Motor neuron (in vitro differentiated cells): Measurements from ENCODE around the gene DOCK4. TPM values are rescaled to one million over a fixed set of nuclear protein-coding genes. Genes with fewer than 3 reads are reported as not detected.

Experiments used
- ATAC-seq, 8 experiments: fragments of 200-7000 bp; cut with Tn5 transposase; replicated peaks in 6 of 8; 2 replicates each; pipeline ENCODE4 v1.8.0; 2021; ENCODE audit warnings: mild to moderate bottlenecking in 8 of 8, moderate library complexity in 8 of 8
- H3K27ac ChIP-seq, 2 donors: fragments of 250-450 bp; sonication (Bioruptor Pico); 2 replicates each; pipeline ENCODE4 v1.9.0; 2021; ENCODE audit warnings: antibody characterized with exemption in 2 of 2, mild to moderate bottlenecking in 2 of 2, moderate library complexity in 1 of 2
- H3K4me1 ChIP-seq, 2 donors: fragments of 250-450 bp; sonication (Bioruptor Pico); replicated peaks in 1 of 2; 2 replicates each; pipeline ENCODE4 v1.6.1; 2021; ENCODE audit warnings: antibody characterized with exemption in 2 of 2, mild to moderate bottlenecking in 2 of 2, moderate library complexity in 1 of 2
- H3K4me3 ChIP-seq, 5 donors: fragments of 250-450 bp; sonication (Bioruptor Pico); 2 replicates each; pipeline ENCODE4 v1.9.0; 2021; ENCODE audit warnings: antibody characterized with exemption in 5 of 5, mild to moderate bottlenecking in 5 of 5, moderate library complexity in 4 of 5
- WGBS, 10 experiments: fragments of 450-650 bp; shearing (Covaris generic); methylation state at CpG; one replicate each; pipeline ENCODE4 v1.0.0; 2022; 5-methylcytosine and 5-hydroxymethylcytosine counted together
- in situ Hi-C, 9 experiments: fragments of 400-800 bp; cut with MboI; loops; one replicate each; pipeline ENCODE4 v1.15.0; 2021; ENCODE audit warnings: low sequenced_read_pairs in 9 of 9, low pct_unique_long_range_greater_than_20kb in 2 of 9; ENCODE audit not compliant: unreplicated experiment in 9 of 9
- total RNA-seq, 8 experiments: library from RNA; unstranded; fragments of 300-600 nt; gene quantifications; 2 replicates each; pipeline versions ENCODE4 v1.2.3 to v1.2.4, GENCODE V29; 2022

The DOCK4 gene
- total RNA-seq, 8 experiments from 2014 or later, result 8.1 to 27.3 (median 20.6) TPM

DNA sequence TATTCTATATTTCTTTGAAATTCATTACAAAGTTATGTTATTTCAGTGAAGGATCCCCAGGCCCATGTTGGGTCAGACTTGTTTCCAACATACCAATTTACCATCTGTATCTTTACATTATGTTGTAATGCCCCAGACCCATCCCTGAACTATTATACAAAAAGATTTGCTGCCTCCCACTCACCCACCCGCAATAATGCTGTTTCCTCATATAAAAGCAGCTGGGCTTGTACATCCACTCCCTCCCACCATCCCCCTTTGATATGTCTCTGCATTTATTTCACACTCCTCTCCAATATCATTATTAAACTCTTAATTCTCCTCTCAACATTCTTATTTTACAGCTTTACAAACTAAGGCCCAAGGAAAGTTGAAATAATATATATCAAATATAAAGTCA, 153.7 kb downstream of the DOCK4 start:
- peaks cover 0 to 7% of the 10 kb centered on the region in 2 donors for H3K4me1 ChIP-seq
- H3K4me3 ChIP-seq, result no peak overlapping the region
- 17 to 100% (median 80%) methylated on average over 1 of the region's 1 CpG; no CpG with 5 or more reads in 3 of the 10 experiments for whole genome bisulfite sequencing, 10 experiments
- no peak for ATAC-seq
- in situ Hi-C loops, result no loop called here
- H3K27ac ChIP-seq, result no peak overlapping the region

DNA sequence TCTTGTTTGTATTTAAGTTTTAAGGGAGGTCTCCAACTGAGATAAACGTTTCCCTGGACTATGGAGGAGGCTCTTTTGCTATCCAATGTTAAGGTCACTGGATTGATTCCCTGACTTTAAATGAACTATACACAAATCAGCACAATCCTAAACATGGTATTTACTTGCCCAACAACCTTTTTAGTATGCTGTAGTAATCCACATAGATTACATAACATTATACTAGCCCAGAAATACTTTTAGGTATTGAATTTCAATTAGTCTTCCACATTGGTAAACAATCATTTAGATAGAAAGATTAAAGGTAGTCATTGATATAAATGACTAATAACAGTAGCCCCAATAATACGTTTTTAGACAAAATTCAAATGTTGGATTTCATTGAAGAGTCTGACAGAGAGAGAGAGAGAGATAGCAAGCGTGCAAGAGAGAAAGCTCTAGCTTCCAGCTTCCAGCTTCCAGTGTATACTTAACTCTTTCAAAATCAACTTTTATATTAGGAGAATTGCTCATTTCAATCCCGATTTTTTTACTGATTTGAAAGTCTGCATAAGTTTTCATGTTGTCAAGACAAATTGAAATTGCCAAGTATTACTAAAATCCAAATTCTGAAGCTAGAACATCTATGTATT, 155.8 kb downstream of the DOCK4 start:
- Histone ChIP-seq H3K4me3 (no peak overlapping the region), H3K4me1 (no peaks in the 10 kb centered on the region), H3K27ac (no peak overlapping the region)
- no peak for ATAC-seq
- 17 to 73% (median 45%) methylated on average over 1 to 4 of the region's 4 CpGs for WGBS, 10 experiments
- in situ Hi-C loops, result no loop called here

DNA sequence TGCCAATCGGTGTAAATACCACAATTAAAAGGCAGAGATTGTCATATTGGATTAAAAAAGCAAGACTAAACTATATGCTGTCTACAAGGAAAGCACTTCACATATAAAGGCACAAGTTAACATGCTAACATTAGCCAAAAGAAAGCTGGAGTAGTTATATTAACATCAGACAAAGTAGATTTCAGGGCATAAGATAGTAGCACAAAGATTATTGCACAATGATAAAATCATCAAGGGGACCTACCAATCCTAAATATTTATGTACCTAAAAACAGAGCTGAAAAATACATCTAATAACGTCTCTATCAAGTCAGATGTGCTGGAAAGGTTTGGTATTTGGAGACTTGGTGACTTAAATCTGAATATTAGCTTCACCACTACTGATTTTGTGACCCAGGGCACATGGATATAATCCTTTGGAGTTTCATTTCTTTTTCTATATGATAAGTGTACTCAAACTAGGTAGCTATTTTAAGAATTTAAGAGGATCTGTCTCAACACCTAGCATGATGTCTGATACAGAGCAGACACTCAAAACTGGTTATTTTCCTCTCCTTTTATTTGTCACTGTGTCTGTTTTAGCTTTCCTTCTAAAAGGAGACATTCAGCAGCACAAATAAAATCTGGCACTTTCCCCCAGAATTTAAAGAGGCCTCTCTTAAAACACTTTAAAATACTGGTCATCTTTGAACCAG, 156.5 kb downstream of the DOCK4 start:
- H3K4me1 ChIP-seq, result no peaks in the 10 kb centered on the region
- H3K27ac ChIP-seq, result no peak overlapping the region
- no peak for ATAC-seq
- in situ Hi-C loops, result no loop called here
- WGBS, 10 experiments, result 0 to 100% (median 75%) methylated on average over 1 to 2 of the region's 2 CpGs
- no peak overlapping the region for H3K4me3 ChIP-seq

DNA sequence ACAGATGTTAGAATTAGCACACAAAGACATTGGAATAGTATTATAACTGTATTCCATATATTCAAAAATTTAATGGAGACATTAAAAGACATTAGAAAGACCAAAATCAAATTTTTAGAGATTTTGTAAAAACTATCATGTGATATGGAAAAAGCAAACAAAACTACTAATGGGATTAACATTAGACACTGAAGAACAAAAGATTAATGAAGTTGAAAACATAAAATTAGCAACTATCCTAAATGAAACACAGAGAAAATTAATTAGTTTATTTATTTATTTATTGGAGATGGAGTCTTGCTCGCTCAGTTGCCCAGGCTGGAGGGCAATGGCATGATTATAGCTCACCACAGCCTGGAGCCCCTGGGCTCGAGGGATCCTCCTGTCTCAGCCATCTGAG, 158.8 kb downstream of the DOCK4 start:
- no peak for ATAC-seq
- H3K4me1 ChIP-seq, result peaks cover 0 to 16% of the 10 kb centered on the region in 2 donors
- no peak overlapping the region for H3K27ac ChIP-seq
- WGBS, 10 experiments, result 85 to 100% (median 90%) methylated on average over 1 to 2 of the region's 2 CpGs; no CpG with 5 or more reads in 7 of the 10 experiments
- in situ Hi-C loops, result no loop called here
- no peak overlapping the region for H3K4me3 ChIP-seq

DNA sequence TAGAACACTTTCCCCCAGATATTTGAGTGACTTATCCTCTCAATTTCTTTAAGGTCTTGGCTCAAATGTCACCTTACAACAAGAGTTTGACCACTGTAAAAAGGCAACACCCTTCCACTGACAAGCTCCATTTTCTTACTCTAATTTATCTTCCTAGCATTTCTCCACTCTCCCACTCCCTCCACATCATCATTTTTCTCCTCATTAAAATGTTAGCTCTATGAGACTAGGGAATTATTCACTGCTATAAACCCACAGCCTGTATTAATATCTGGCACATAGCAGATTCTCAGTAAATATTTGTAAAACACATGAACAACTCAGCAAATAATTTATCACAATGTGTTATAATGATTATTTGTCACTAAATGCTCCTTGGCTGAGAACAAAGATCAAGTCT, 161.0 kb downstream of the DOCK4 start:
- H3K4me3 ChIP-seq, result no peak overlapping the region
- no peak for ATAC-seq
- H3K27ac ChIP-seq, result no peak overlapping the region
- peaks cover 0 to 16% of the 10 kb centered on the region in 2 donors for H3K4me1 ChIP-seq
- in situ Hi-C loops, result no loop called here

DNA sequence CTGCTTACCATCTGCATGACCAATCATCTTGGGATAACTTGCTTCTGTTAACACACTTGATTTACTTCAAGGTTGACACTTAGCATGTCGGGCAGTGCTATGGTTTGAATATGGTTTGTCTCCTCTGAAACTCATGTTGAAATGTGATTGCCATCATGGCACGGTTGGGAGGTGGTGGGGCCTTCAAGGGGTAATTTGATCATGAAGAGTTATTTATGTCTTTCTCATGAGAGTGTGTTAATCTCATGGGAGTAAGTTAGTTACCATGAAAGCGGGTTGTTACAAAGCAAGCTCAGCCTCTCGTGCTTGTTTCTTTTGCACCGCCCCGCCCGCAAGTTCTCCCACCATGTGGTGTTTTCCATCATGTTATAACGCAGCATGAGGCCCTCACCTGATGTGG, 163.6 kb downstream of the DOCK4 start:
- no peak overlapping the region for H3K27ac ChIP-seq

DNA sequence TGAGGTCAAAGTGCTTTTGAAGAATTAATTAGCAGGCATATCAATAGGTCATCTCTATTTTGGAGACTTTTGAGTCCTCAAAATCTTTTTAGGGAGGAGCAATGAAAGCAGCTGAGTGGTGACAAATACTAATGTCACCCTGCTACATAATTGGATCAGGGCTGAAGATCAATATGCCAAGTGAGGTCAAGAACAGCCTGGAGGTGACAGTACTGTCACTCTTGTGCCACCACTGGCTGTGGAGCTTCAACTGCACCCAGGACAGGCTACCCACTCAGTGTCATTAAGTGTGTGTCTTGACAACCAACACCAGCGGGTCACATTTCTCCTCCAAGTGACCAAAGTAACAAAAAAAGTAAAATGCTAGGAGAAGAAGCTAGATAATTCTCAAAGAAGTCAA, 167.8 kb downstream of the DOCK4 start:
- Histone ChIP-seq H3K4me3 (no peak overlapping the region), H3K27ac (no peak overlapping the region), H3K4me1 (peaks cover 0 to 18% of the 10 kb centered on the region in 2 donors)
- in situ Hi-C loops, result no loop called here
- ATAC-seq, result no peak
- WGBS, 10 experiments, result 80 to 100% (median 100%) methylated on average over 1 of the region's 1 CpG; no CpG with 5 or more reads in 6 of the 10 experiments

More for the DNA sequence above, 163.6 kb downstream of the DOCK4 start:
- ATAC-seq, result peak in 1 of 8 experiments; percentile 44
- Histone ChIP-seq H3K4me1 (peaks cover 0 to 25% of the 10 kb centered on the region in 2 donors), H3K4me3 (no peak overlapping the region)
- in situ Hi-C loops, result no loop called here
- WGBS, 10 experiments, result 50 to 100% (median 97%) methylated on average over 1 to 8 of the region's 8 CpGs

DNA sequence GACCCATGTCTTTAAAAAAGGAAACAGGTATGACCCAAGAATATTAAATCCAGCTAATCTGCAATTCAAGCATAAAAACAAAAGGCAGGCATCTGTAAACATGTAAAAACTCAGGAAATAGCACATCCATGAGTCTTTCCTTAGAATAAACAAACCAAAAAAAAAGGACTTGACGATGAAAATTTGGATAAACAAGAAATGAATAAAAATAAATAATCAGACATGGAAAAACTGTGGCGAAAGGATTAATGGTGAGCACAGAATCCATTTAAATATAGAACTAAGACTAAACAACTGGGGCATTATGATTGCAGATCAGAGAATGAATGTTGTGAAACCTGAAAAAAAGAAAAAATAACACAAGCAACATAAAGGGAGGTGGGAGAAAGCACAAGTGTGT, 170.1 kb downstream of the DOCK4 start:
- peak in 1 of 8 experiments; percentile 36 for ATAC-seq

DNA sequence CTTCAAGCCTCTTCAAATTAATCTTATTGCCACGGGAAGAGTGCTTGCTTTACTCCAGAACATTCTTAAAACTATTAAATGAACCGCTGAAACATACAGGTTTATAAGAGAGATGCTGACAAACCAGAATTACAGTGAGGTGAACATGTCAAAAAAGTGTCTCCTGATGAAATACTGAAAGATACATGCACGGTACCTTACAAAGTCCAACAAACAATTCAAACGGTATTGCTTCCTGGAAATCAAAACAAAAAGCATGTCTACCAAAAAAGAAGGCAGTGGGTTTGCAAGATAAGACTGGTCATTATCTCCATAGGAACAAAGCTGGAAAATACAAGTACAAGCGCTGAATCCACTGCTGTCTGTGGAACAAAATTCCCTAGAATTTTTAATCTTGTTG, 174.5 kb downstream of the DOCK4 start:
- WGBS, 10 experiments, result 58 to 94% (median 80%) methylated on average over 2 to 5 of the region's 5 CpGs
- in situ Hi-C loops, result no loop called here
- ATAC-seq, result no peak

More for the DNA sequence above, 170.1 kb downstream of the DOCK4 start:
- 2 to 95% (median 75%) methylated on average over 2 of the region's 2 CpGs for WGBS, 10 experiments
- in situ Hi-C loops, result no loop called here
- H3K4me3 ChIP-seq, result no peak overlapping the region
- H3K27ac ChIP-seq, result no peak overlapping the region
- H3K4me1 ChIP-seq, result peaks cover 6 to 9% of the 10 kb centered on the region in 2 donors

DNA sequence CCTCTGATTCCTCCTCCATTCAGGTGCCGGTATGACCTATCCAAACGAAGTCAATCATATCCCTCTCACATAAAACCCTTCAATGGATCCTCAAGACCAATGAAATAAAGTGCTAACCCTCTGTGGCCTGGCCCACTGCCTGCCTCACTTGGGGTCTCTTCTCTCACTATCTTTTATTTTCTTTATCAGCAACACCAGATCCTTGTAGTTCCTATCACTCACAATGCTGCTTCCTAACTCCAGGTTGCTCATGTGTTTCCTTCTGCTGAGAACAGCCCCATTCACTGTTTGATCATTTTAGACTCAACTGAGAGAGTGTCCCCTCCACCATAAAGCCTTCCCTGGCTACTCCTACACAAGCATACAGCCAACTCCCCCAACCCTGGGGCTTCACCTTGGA, 180.6 kb downstream of the DOCK4 start:
- no peak for ATAC-seq
- Histone ChIP-seq H3K27ac (no peak overlapping the region), H3K4me1 (no peaks in the 10 kb centered on the region), H3K4me3 (no peak overlapping the region)
- WGBS, 10 experiments, result 70 to 100% (median 100%) methylated on average over 1 to 2 of the region's 2 CpGs; no CpG with 5 or more reads in 3 of the 10 experiments
- in situ Hi-C loops, result no loop called here

More for the DNA sequence above, 174.5 kb downstream of the DOCK4 start:
- H3K4me1 ChIP-seq, result peaks cover 0 to 8% of the 10 kb centered on the region in 2 donors
- no peak overlapping the region for H3K4me3 ChIP-seq
- H3K27ac ChIP-seq, result no peak overlapping the region

DNA sequence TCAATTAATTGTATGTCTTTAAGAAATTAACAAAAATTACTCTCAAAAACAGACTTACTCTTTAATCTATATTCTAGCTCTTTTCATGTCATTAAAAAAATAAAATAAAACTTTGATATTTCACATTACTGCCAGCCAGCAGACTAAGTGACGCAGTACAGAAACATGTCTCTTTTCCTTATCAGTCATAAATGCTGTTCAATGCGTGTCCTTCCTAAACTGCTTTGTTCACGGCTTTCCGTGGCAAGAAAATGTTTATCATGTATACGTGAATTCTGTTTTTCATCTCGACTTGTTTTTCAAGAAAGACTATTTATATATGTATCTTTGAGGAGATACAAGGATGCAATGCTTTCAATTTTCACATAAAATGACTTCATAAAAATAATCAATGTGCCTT, 182.4 kb downstream of the DOCK4 start:
- Histone ChIP-seq H3K4me3 (no peak overlapping the region), H3K27ac (no peak overlapping the region), H3K4me1 (no peaks in the 10 kb centered on the region)
- WGBS, 10 experiments, result 84 to 100% (median 96%) methylated on average over 2 to 6 of the region's 6 CpGs; no CpG with 5 or more reads in 1 of the 10 experiments
- ATAC-seq, result no peak
- in situ Hi-C loops, result no loop called here

DNA sequence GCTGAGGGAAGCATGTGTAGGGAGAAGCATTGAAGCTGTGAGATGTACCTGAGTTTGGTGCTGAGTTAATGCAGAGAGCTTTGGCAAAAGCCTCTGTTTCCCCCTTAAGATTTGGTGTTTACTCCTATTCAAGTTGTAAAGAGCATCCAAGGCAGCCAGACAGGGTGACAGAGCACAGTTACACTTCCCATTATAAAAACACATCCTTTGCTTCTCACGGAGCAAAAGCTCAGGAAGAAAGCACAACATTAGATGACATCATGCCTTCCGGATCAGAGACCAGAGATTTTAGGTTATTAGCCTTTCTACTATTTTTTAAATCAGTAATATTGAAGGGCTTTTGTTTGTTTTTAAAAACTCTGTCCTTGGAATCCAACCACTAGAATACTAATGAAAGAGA, 182.9 kb downstream of the DOCK4 start:
- ATAC-seq, result peak in 1 of 8 experiments; percentile 33

DNA sequence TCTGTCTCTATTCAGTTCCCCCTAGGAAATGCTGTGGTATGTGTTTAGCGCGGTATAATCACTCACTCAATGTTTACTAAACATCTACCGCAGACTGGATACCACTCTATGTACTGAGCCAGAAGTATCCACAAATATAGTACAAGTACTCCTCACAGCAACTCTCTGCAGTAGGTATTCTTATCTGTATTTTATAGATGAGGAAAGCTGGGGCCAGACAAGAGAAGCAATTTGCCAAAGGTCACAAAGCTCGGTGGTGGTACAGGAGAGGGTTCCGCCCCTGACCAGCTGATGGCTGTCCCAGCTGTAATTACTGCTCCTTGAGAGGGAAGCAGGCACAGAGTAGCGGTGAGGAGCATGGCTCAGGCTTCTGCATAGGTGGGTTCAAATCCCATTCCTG, 184.1 kb downstream of the DOCK4 start:
- in situ Hi-C loops, result no loop called here
- Histone ChIP-seq H3K4me1 (no peaks in the 10 kb centered on the region), H3K27ac (no peak overlapping the region), H3K4me3 (no peak overlapping the region)
- 83 to 100% (median 100%) methylated on average over 1 to 5 of the region's 6 CpGs for WGBS, 10 experiments
- ATAC-seq, result peak in 1 of 8 experiments; percentile 82

More for the DNA sequence above, 182.9 kb downstream of the DOCK4 start:
- Histone ChIP-seq H3K27ac (no peak overlapping the region), H3K4me3 (no peak overlapping the region), H3K4me1 (no peaks in the 10 kb centered on the region)
- 60 to 89% (median 87%) methylated on average over 1 to 2 of the region's 2 CpGs; no CpG with 5 or more reads in 5 of the 10 experiments for WGBS, 10 experiments
- in situ Hi-C loops, result no loop called here
